SK-N-SH treated with all-trans-retinoic acid at 6 μM for 48 hours (cell line): ENCODE data around the gene POMGNT1.

Experiments used
- ARNTL ChIP-seq: fragments of 450-650 bp; formaldehyde crosslinking; IDR thresholded peaks from 2 replicates; pipeline ENCODE4 v1.5.0; 2020; ENCODE audit warnings: low read depth, mild to moderate bottlenecking, moderate library complexity, borderline replicate concordance
- BACH2 ChIP-seq: fragments of 250-450 bp; sonication (Bioruptor Pico); IDR thresholded peaks from 2 replicates; pipeline ENCODE4 v1.9.0; 2021; ENCODE audit warnings: mild to moderate bottlenecking, borderline replicate concordance
- CSDC2 ChIP-seq: fragments of 250-450 bp; sonication (Bioruptor Pico); IDR thresholded peaks from 2 replicates; pipeline ENCODE4 v1.5.0; 2020; ENCODE audit warnings: mild to moderate bottlenecking, moderate library complexity
- ISL1 ChIP-seq: fragments of 250-450 bp; sonication (Bioruptor Pico); IDR thresholded peaks from 2 replicates; pipeline ENCODE4 v2.1.2; 2022; ENCODE audit warnings: mild to moderate bottlenecking, moderate library complexity
- PPARA ChIP-seq: fragments of 250-450 bp; sonication (Bioruptor Pico); IDR thresholded peaks from 2 replicates; pipeline ENCODE4 v1.5.0; 2020; ENCODE audit warnings: mild to moderate bottlenecking, borderline replicate concordance
- RARB ChIP-seq: fragments of 250-450 bp; sonication (Bioruptor Pico); IDR thresholded peaks from 2 replicates; pipeline ENCODE4 v1.8.0; 2021; ENCODE audit warnings: mild to moderate bottlenecking, moderate library complexity
- SNAI2 ChIP-seq: fragments of 250-450 bp; sonication (Bioruptor Pico); IDR thresholded peaks from 2 replicates; pipeline ENCODE4 v1.5.0; 2020; ENCODE audit warnings: mild to moderate bottlenecking, moderate library complexity
- TCF4 ChIP-seq: fragments of 250-450 bp; sonication (Bioruptor Pico); IDR thresholded peaks from 2 replicates; pipeline ENCODE4 v1.8.0; 2021; ENCODE audit warnings: mild to moderate bottlenecking, moderate library complexity, borderline replicate concordance
- ZC3H10 ChIP-seq: fragments of 250-450 bp; sonication (Bioruptor Pico); IDR thresholded peaks from 2 replicates; pipeline ENCODE4 v1.5.1; 2021; ENCODE audit warnings: mild to moderate bottlenecking, moderate library complexity
- ZNF8 ChIP-seq: fragments of 450-650 bp; formaldehyde crosslinking; IDR thresholded peaks from 2 replicates; pipeline ENCODE4 v1.5.0; 2020; ENCODE audit warnings: mild to moderate bottlenecking, moderate library complexity
- TF ChIP-seq, protein P1 (sequence below): fragments of 250-450 bp; sonication (Bioruptor Pico); IDR thresholded peaks from 2 replicates; pipeline ENCODE4 v1.8.0; 2020; ENCODE audit warnings: mild to moderate bottlenecking, moderate library complexity, borderline replicate concordance
- TF ChIP-seq, protein P2 (sequence below): fragments of 250-450 bp; sonication (Bioruptor Pico); IDR thresholded peaks from 2 replicates; pipeline ENCODE4 v1.5.1; 2021; ENCODE audit warnings: mild to moderate bottlenecking, moderate library complexity
- TF ChIP-seq, protein P3 (sequence below): fragments of 250-450 bp; sonication (Bioruptor Pico); IDR thresholded peaks from 2 replicates; pipeline ENCODE4 v1.5.0; 2020; ENCODE audit warnings: mild to moderate bottlenecking, moderate library complexity

DNA sequence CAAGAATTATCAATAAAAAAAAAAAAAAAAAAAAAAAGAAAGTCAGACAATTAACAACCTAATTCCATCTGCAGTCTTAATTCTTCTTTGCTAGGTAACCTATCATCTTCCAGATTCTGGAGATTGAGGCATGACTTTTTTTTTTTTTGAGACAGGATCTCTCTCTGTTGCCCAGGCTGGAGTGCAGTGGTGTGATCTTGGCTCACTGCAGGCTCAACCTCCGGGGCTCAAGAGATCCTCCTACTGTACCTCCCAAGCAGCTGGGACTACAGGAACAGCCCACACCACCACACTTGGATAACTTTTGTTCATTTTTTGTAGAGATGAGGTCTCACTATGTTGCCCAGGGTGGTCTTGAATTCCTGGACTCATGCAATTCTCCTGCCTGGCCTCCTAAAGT, 44.7 kb upstream of the POMGNT1 start:
- TF ChIP-seq, protein P1, sequence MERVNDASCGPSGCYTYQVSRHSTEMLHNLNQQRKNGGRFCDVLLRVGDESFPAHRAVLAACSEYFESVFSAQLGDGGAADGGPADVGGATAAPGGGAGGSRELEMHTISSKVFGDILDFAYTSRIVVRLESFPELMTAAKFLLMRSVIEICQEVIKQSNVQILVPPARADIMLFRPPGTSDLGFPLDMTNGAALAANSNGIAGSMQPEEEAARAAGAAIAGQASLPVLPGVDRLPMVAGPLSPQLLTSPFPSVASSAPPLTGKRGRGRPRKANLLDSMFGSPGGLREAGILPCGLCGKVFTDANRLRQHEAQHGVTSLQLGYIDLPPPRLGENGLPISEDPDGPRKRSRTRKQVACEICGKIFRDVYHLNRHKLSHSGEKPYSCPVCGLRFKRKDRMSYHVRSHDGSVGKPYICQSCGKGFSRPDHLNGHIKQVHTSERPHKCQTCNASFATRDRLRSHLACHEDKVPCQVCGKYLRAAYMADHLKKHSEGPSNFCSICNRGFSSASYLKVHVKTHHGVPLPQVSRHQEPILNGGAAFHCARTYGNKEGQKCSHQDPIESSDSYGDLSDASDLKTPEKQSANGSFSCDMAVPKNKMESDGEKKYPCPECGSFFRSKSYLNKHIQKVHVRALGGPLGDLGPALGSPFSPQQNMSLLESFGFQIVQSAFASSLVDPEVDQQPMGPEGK (CRISPR knock-in tag) = no peak
- TF ChIP-seq ZC3H10 (CRISPR knock-in tag) (no peak), ARNTL (no peak), ZNF8 (no peak), ISL1 (CRISPR knock-in tag) (no peak), RARB (CRISPR knock-in tag) (no peak), TCF4 (CRISPR knock-in tag) (no peak), BACH2 (CRISPR knock-in tag) (no peak), CSDC2 (CRISPR knock-in tag) (no peak), SNAI2 (no peak), PPARA (CRISPR knock-in tag) (no peak)
- TF ChIP-seq, protein P2, sequence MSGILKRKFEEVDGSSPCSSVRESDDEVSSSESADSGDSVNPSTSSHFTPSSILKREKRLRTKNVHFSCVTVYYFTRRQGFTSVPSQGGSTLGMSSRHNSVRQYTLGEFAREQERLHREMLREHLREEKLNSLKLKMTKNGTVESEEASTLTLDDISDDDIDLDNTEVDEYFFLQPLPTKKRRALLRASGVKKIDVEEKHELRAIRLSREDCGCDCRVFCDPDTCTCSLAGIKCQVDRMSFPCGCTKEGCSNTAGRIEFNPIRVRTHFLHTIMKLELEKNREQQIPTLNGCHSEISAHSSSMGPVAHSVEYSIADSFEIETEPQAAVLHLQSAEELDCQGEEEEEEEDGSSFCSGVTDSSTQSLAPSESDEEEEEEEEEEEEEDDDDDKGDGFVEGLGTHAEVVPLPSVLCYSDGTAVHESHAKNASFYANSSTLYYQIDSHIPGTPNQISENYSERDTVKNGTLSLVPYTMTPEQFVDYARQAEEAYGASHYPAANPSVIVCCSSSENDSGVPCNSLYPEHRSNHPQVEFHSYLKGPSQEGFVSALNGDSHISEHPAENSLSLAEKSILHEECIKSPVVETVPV (CRISPR knock-in tag) = no peak
- TF ChIP-seq, protein P3, sequence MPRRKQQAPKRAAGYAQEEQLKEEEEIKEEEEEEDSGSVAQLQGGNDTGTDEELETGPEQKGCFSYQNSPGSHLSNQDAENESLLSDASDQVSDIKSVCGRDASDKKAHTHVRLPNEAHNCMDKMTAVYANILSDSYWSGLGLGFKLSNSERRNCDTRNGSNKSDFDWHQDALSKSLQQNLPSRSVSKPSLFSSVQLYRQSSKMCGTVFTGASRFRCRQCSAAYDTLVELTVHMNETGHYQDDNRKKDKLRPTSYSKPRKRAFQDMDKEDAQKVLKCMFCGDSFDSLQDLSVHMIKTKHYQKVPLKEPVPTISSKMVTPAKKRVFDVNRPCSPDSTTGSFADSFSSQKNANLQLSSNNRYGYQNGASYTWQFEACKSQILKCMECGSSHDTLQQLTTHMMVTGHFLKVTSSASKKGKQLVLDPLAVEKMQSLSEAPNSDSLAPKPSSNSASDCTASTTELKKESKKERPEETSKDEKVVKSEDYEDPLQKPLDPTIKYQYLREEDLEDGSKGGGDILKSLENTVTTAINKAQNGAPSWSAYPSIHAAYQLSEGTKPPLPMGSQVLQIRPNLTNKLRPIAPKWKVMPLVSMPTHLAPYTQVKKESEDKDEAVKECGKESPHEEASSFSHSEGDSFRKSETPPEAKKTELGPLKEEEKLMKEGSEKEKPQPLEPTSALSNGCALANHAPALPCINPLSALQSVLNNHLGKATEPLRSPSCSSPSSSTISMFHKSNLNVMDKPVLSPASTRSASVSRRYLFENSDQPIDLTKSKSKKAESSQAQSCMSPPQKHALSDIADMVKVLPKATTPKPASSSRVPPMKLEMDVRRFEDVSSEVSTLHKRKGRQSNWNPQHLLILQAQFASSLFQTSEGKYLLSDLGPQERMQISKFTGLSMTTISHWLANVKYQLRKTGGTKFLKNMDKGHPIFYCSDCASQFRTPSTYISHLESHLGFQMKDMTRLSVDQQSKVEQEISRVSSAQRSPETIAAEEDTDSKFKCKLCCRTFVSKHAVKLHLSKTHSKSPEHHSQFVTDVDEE (CRISPR knock-in tag) = no peak
